NCI-H2196 treated with DMSO at 0.1 percent for 48 hours (cell line): Measurements from ENCODE around the gene SLC9A9.

ENCODE experiments used
- DNase-seq: peaks from one replicate; lab custom pipeline; 2025; ENCODE audit not compliant: unreplicated experiment; lab: John Stamatoyannopoulos, UW

The SLC9A9 gene

GRCh38 chr3:143337387-143337786 lies 510.9 kb downstream of the SLC9A9 start:
- DNase-seq = no peak

- no peak for DNase-seq
Observed at GRCh38 chr3:143334231-143334630, 514.0 kb downstream of the SLC9A9 start.

GRCh38 chr3:143333367-143333766 lies 514.9 kb downstream of the SLC9A9 start:
- no peak for DNase-seq

GRCh38 chr3:143332026-143332425 lies 516.2 kb downstream of the SLC9A9 start:
- DNase-seq = no peak

GRCh38 chr3:143331350-143331749 lies 516.9 kb downstream of the SLC9A9 start:
- DNase-seq = no peak

- no peak for DNase-seq
Observed at GRCh38 chr3:143330296-143330868, 517.9 kb downstream of the SLC9A9 start.

GRCh38 chr3:143329567-143330211 lies 518.6 kb downstream of the SLC9A9 start:
- no peak for DNase-seq

GRCh38 chr3:143328451-143328850 lies 519.8 kb downstream of the SLC9A9 start:
- DNase-seq = no peak

- no peak for DNase-seq
Observed at GRCh38 chr3:143326983-143327778, 521.1 kb downstream of the SLC9A9 start.

GRCh38 chr3:143321058-143321769 lies 527.1 kb downstream of the SLC9A9 start:
- no peak for DNase-seq

GRCh38 chr3:143315766-143316165 lies 532.5 kb downstream of the SLC9A9 start:
- DNase-seq = no peak

GRCh38 chr3:143314251-143315093 lies 533.8 kb downstream of the SLC9A9 start:
- no peak for DNase-seq

- DNase-seq = no peak
Observed at GRCh38 chr3:143313893-143314188, 534.4 kb downstream of the SLC9A9 start.

- no peak for DNase-seq
Observed at GRCh38 chr3:143313025-143313892, 535.0 kb downstream of the SLC9A9 start.

- DNase-seq = no peak
Observed at GRCh38 chr3:143311096-143311495, 537.2 kb downstream of the SLC9A9 start.

GRCh38 chr3:143309705-143310104 lies 538.6 kb downstream of the SLC9A9 start:
- DNase-seq = no peak

GRCh38 chr3:143307613-143308183 lies 540.6 kb downstream of the SLC9A9 start:
- DNase-seq = no peak

- no peak for DNase-seq
Observed at GRCh38 chr3:143306407-143306806, 541.9 kb downstream of the SLC9A9 start.

- no peak for DNase-seq
Observed at GRCh38 chr3:143302638-143303171, 545.6 kb downstream of the SLC9A9 start.
